GM19240 (cell line): ENCODE data around the gene ATP6V1E1.
"Not testable (repeated sequence)": the region's sequence is repeated elsewhere in the genome, so short reads cannot be mapped to it uniquely, and the experiment has no call there.

Source experiments
- DNase-seq: peaks from one replicate; pipeline ENCODE4 v3.0.0; 2011; ENCODE audit warnings: low spot score; ENCODE audit not compliant: insufficient read length

ATP6V1E1 gene

DNA sequence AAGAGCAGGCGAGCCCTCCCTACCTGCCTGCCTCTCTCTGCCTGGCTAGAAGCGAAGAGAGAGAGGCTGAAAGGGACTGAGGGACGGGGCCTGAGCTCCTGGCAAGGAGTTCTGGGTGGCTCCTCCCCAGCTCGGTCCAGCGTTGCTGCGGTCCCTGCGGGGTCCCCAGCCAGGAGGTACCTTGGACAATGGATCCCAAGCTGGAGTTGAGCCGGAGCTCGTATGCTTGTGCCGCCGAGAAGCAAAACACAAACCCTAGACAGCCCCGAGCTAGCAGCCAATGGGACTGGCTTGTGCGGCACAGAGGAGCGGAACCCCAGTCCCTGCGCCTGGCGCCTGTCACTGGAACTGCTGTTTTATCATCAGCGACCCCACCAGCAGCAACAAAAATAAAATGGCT is 46.9 kb downstream of the ATP6V1E1 start:
- DNase-seq: no peak

GRCh38 chr22:17581056-17581455 is 47.5 kb downstream of the ATP6V1E1 start:
- DNase-seq: no peak

- no peak for DNase-seq
These were observed 48.0 kb downstream of the ATP6V1E1 start for GRCh38 chr22:17580441-17581031.

DNA sequence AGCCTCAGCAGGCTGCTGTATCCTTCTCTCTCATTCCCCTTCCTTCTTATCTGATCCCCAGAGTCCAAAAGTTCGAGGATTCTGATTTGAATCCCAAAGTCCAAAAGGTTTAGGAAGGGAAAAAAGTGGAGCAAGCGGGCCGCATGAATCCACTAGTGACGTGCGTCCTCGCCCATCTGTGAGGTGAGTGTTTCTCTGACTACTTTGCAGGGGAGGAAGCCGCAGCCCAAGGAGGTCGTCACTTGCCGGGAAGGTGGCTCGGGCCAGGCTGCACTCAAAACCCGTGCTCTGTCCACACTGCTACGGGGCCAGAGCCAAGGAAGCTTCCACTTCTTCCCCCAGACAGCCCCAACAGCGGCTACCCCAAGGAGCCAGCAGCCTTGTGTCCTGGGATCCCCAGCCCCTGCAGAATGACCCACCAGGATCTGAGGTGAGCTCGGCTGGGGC is 49.0 kb downstream of the ATP6V1E1 start:
- DNase-seq: no peak

DNA sequence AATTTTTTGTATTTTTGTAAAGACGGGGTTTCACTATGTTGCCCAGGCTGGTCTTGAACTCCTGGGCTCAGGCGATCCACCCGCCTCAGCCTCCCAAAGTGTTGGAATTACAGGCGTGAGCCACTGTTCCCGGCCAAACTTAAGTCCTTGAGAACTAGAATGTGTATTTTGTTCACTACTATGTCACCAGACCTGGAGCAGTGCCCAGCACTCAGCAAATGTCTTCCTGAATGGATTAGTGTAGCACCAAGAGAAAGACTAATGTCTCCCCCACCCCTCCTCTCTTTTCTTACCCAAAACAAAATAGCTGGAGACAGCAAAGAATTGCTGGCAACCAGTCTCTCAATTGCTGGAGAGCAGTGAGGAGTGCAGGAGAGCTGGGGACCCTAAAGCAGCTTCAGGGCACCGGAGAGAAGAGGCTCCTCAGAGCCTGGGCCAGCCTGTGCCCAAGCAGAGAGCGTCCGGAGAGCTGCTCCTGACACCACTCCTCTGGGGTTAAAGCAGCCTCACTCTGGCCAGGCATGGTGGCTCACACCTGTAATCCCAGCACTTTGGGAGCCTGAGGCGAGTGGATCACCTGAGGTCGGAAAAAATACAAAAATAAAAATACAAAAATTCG is 50.3 kb downstream of the ATP6V1E1 start:
- DNase-seq: no peak

GRCh38 chr22:17576470-17576869 is 52.1 kb downstream of the ATP6V1E1 start:
- no peak for DNase-seq

DNA sequence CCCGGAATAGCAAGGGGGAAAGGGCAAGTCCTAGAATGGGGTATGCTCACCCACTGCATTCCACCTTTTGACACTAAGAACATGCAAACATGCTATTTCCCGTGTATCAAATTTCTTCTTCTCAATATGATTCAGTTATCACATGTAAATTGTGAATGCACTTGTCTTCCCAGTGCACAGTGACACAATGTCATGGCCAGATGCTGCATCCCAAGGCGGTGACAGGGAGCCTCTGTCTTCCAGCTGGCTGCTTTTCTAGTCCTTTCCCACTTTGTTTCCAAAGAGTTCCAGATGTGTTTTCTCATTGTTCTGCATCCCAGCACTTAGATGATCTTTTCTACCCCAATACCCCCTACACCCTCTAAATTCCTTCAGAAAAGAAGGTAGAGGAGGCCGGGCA is 52.9 kb downstream of the ATP6V1E1 start:
- DNase-seq: no peak

- DNase-seq: no peak
These were observed 53.4 kb downstream of the ATP6V1E1 start for GRCh38 chr22:17575151-17575550.

GRCh38 chr22:17570851-17571631 is 57.5 kb downstream of the ATP6V1E1 start:
- no peak for DNase-seq

DNA sequence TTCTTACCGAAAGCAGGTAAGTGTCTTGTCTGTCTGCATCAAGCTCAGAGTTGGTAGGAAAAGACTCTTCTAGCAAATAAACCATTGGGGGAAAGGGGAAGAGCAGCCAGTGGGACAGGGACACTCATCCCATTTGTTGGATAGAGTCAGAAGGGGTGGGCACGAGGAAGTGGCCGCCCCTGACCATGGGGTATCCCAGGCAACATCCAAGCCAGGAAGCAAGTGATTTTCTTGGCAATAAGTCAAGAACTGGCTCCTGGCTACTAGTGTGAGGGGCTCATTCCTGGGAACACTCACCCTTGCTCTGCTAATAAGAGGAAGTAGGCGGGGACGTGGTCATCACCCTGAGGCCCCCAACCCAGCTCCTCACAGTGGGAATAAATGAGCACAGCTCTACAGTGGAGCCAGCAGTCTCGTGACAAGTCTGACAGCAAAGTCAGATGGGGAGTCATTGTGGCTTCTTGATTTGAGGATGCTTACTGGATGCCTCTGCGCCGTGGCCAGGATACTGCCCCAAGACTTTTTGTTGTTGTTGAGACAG is 58.5 kb downstream of the ATP6V1E1 start:
- no peak for DNase-seq

GRCh38 chr22:17566776-17567175 is 61.8 kb downstream of the ATP6V1E1 start:
- DNase-seq: no peak

DNA sequence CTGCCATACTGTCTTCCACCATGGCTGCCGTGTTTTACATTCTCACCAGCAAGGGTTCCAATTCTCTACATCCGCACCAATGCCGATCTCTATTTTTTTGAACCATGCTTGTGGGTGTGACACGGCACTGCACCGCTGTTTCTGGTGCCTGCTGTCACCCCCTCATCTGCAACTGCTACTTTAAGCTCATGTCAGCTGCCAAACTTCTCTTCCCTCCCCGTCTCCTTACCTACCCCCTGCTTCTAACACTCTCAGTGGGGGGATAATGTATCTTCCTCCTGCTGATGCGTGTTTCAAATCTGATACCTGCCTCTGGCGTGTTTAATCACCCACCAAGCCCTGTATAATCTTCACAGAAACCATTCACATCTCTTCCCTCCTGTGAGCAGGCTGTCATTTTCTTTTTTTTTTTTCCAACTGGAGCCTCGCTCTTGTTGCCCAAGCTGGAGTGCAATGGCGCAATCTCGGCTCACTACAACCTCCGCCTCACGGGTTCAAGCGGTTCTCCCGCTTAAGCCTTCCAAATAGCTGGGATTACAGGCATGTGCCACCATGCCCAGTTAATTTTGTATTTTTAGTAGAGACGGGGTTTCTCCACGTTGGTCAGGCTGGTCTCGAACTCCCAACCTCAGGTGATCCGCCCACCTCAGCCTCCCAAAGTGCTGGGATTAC is 62.4 kb downstream of the ATP6V1E1 start:
- not testable (repeated sequence) for DNase-seq

DNA sequence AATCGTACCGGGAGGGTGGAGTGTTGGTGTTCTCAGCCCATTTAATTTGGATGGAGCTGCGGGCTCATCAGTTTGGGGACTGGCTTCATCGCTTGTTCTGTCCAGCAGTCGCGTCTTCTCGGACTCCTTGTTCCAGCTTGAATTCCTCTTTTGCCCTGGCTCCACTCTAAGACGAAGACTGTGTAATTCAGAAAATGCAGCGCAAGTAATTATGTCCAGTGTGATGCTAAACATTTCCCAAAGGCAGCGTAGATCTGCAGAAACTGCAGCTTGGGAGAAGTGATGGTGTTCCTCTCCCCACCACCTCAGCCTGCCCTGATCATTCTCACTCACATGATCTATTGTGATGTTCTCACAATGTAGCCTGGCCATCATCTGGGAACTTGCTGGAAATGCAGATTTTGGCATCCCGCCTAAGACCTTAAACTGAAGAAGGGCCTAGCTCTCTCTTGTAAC is 64.6 kb downstream of the ATP6V1E1 start:
- no peak for DNase-seq

- no peak for DNase-seq
These were observed 65.4 kb downstream of the ATP6V1E1 start, which contains the start of gene SLC25A18 for GRCh38 chr22:17562906-17563870. Gene SLC25A18 (plus strand): TSS chr22:17563498. CDS start chr22:17579945, 16,447 bp downstream.

- DNase-seq: no peak
These were observed 69.4 kb downstream of the ATP6V1E1 start for GRCh38 chr22:17559188-17559587.

DNA sequence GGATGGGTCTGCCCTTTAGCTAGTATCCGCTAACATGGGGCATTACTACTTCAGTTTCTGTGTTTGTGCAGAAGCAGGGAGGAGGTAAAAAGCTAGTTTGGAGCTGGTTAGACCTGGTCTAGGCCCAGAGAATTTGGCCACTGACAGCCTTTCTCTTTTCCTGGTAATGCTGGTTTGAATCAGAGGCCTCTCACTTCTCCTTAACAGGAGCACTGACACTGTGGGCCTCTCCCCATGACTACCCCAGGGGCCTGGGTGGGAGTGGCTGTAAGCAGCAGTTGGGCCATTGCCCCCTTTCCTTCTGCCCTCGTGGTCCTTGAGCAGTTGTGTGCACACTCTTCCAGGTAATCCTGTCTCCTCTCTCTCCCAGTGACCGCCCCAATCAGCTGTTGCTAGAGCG is 73.7 kb downstream of the ATP6V1E1 start:
- DNase-seq: no peak

GRCh38 chr22:17552737-17553136 is 75.8 kb downstream of the ATP6V1E1 start:
- DNase-seq: no peak

DNA sequence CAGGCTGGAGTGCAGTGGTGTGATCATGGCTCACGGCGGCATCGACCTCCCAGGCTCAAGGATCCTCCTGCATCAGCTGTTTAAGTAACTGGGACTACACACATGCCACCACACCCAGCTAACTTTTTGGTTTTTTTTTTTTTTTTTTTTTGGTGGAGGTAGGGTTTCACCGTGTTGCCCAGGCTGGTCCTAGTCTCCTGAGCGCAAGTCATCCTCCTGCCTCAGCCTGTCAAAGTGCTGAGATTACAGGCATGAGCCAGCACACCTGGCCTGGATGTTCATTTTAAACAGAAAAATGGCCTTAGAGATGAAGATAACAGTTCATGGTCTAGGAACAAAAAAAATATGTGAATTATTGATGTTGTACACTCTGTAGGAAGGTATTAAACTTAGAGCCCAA is 78.9 kb downstream of the ATP6V1E1 start:
- no peak for DNase-seq

- DNase-seq: no peak
These were observed 79.4 kb downstream of the ATP6V1E1 start for GRCh38 chr22:17549183-17549582.

- no peak for DNase-seq
These were observed 79.9 kb downstream of the ATP6V1E1 start for GRCh38 chr22:17548756-17549035.
